H1 (cell line): ENCODE measurements around the gene SEMA6A. TPM values are rescaled to one million over a fixed set of nuclear protein-coding genes. Genes with fewer than 3 reads are reported as not detected.
A peak's percentile ranks its signal among the peaks of the same experiment; 100 is the strongest.

Experiments
- CTCF ChIA-PET: fragments of 300-600 bp; sonication (Branson Sonifier 250); formaldehyde crosslinking; loops from one replicate; lab custom pipeline; 2021; ENCODE audit not compliant: partially characterized antibody; lab: Charles Lee
- POLR2A ChIA-PET: fragments of 300-600 bp; sonication (Branson Sonifier 250); formaldehyde crosslinking; loops from one replicate; lab custom pipeline; 2021; ENCODE audit warnings: inconsistent platforms; ENCODE audit not compliant: partially characterized antibody; lab: Charles Lee
- DNase-seq, 2 experiments: peaks; one replicate each; pipeline versions ENCODE4 v3.0.0 to v3.0.0-alpha.2; 2010 to 2022; ENCODE audit warnings: low spot score in 2 of 2, low read depth in 1 of 2, mixed read lengths in 1 of 2
- FAIRE-seq: peaks from 2 replicates; lab custom pipeline; 2011; peaks lifted over from hg19 to GRCh38; lab: Jason Lieb, UNC
- H2AFZ ChIP-seq: 2 replicates; pipeline ENCODE4 v1.8.1; 2012; ENCODE audit warnings: low read length, inconsistent platforms
- H2AK5ac ChIP-seq: 2 replicates; pipeline ENCODE4 v1.6.1; 2013; ENCODE audit warnings: low read depth, low read length
- H2BK120ac ChIP-seq: replicated peaks from 2 replicates; pipeline ENCODE3; 2013; ENCODE audit warnings: low read depth, low read length, inconsistent platforms
- H2BK12ac ChIP-seq: 2 replicates; pipeline ENCODE4 v1.6.1; 2013; ENCODE audit warnings: low read depth, low read length
- H2BK15ac ChIP-seq: 2 replicates; pipeline ENCODE4 v1.6.1; 2013; ENCODE audit warnings: low read length
- H2BK20ac ChIP-seq: 2 replicates; pipeline ENCODE4 v1.6.1; 2013; ENCODE audit warnings: low read length
- H2BK5ac ChIP-seq: 2 replicates; pipeline ENCODE4 v1.6.1; 2013; ENCODE audit warnings: low read depth, low read length
- H3K14ac ChIP-seq: 2 replicates; pipeline ENCODE4 v1.6.1; 2013; ENCODE audit warnings: inconsistent platforms; ENCODE audit not compliant: insufficient read length
- H3K18ac ChIP-seq: 2 replicates; pipeline ENCODE4 v1.6.1; 2013; ENCODE audit warnings: low read length; ENCODE audit errors: extremely low read depth
- H3K23ac ChIP-seq: 2 replicates; pipeline ENCODE4 v1.6.1; 2013; ENCODE audit warnings: inconsistent platforms; ENCODE audit not compliant: insufficient read length
- H3K23me2 ChIP-seq: 2 replicates; pipeline ENCODE4 v1.6.1; 2013; ENCODE audit warnings: low read depth, low read length
- H3K27ac ChIP-seq: 2 replicates; pipeline ENCODE4 v1.6.1; 2011; ENCODE audit warnings: low read depth, low read length, inconsistent platforms
- H3K27me3 ChIP-seq, 4 experiments: replicated peaks in 1 of 4; 1 replicate in 1 of 4; 2 replicates in 3 of 4; pipeline versions ENCODE4 v1.6.1 to v1.8.1; 2011 to 2013; ENCODE audit warnings: low read length in 3 of 4, mild to moderate bottlenecking in 3 of 4, inconsistent platforms in 2 of 4, mixed read lengths in 2 of 4, moderate library complexity in 1 of 4; ENCODE audit not compliant: control insufficient read depth in 3 of 4, insufficient read depth in 3 of 4; ENCODE audit errors: extremely low read depth in 1 of 4
- H3K36me3 ChIP-seq, 4 experiments: 2 replicates each; pipeline versions ENCODE4 v1.6.1 to v1.8.1; 2011 to 2013; ENCODE audit warnings: mild to moderate bottlenecking in 4 of 4, low read length in 3 of 4, moderate library complexity in 2 of 4, control low read depth in 1 of 4, inconsistent platforms in 1 of 4; ENCODE audit not compliant: insufficient read depth in 4 of 4, control insufficient read depth in 2 of 4
- H3K4ac ChIP-seq: replicated peaks from 2 replicates; pipeline ENCODE3; 2013; ENCODE audit warnings: low read length, low read depth, mixed read lengths, inconsistent platforms; ENCODE audit not compliant: insufficient read length
- H3K4me1 ChIP-seq, 4 experiments: replicated peaks in 1 of 4; 1 replicate in 1 of 4; 2 replicates in 3 of 4; pipeline versions ENCODE4 v1.6.1 to v1.8.1; 2011 to 2013; ENCODE audit warnings: low read length in 3 of 4, inconsistent platforms in 2 of 4, mixed read lengths in 1 of 4; ENCODE audit not compliant: insufficient read depth in 4 of 4, control insufficient read depth in 3 of 4
- H3K4me2 ChIP-seq, 2 experiments: 2 replicates each; pipeline versions ENCODE4 v1.6.1 to v1.8.1; 2011 to 2013; ENCODE audit warnings: low read depth in 2 of 2, low read length in 2 of 2, control low read depth in 1 of 2, inconsistent platforms in 1 of 2, mild to moderate bottlenecking in 1 of 2; ENCODE audit not compliant: insufficient read depth in 1 of 2
- H3K4me3 ChIP-seq, 4 experiments: fragments of 200-600, 300-600 bp in 1 of 4; sonication (generic), shearing (Covaris generic), sonication (Bioruptor Twin) in 1 of 4; 2 replicates each; pipeline versions ENCODE4 v1.5.1 to v1.8.1; 2011 to 2016; ENCODE audit warnings: low read length in 4 of 4, low read depth in 3 of 4, control low read depth in 2 of 4, inconsistent platforms in 2 of 4, mild to moderate bottlenecking in 2 of 4, mixed read lengths in 1 of 4, moderate library complexity in 1 of 4; ENCODE audit not compliant: insufficient read depth in 2 of 4; ENCODE audit errors: extremely low read depth in 1 of 4
- H3K56ac ChIP-seq: replicated peaks from 2 replicates; pipeline ENCODE3; 2013; ENCODE audit warnings: low read depth, mild to moderate bottlenecking, mixed read lengths, low read length, inconsistent platforms; ENCODE audit not compliant: insufficient read length
- H3K79me1 ChIP-seq: 2 replicates; pipeline ENCODE4 v1.6.1; 2013; ENCODE audit warnings: low read depth, low read length, control low read depth
- H3K79me2 ChIP-seq, 2 experiments: 2 replicates each; pipeline versions ENCODE4 v1.6.1 to v1.8.1; 2012 to 2013; ENCODE audit warnings: low read length in 2 of 2, mild to moderate bottlenecking in 2 of 2, inconsistent platforms in 1 of 2; ENCODE audit not compliant: insufficient read depth in 2 of 2, control insufficient read depth in 1 of 2
- H3K9ac ChIP-seq, 4 experiments: replicated peaks in 1 of 4; 1 replicate in 1 of 4; 2 replicates in 3 of 4; pipeline versions ENCODE4 v1.6.1 to v1.8.1; 2011 to 2013; ENCODE audit warnings: low read depth in 3 of 4, low read length in 3 of 4, control low read depth in 2 of 4, mild to moderate bottlenecking in 2 of 4, moderate library complexity in 2 of 4, inconsistent platforms in 1 of 4; ENCODE audit errors: extremely low read depth in 1 of 4
- H3K9me3 ChIP-seq, 2 experiments: 2 replicates each; pipeline versions ENCODE4 v1.6.1 to v1.8.1; 2012 to 2013; ENCODE audit warnings: mild to moderate bottlenecking in 2 of 2, moderate library complexity in 2 of 2, control low read depth in 1 of 2, inconsistent platforms in 1 of 2, low read depth in 1 of 2, low read length in 1 of 2, mixed read lengths in 1 of 2; ENCODE audit not compliant: insufficient read depth in 2 of 2
- H4K20me1 ChIP-seq, 2 experiments: replicated peaks in 1 of 2; 2 replicates each; pipeline versions ENCODE3 to v1.8.1; 2011 to 2013; ENCODE audit warnings: inconsistent platforms in 2 of 2, low read length in 2 of 2, mild to moderate bottlenecking in 1 of 2; ENCODE audit not compliant: insufficient read depth in 2 of 2, control insufficient read depth in 1 of 2
- H4K5ac ChIP-seq: 2 replicates; pipeline ENCODE4 v1.6.1; 2013; ENCODE audit warnings: low read length, low read depth, mixed read lengths, inconsistent platforms; ENCODE audit not compliant: insufficient read length
- H4K8ac ChIP-seq: 2 replicates; pipeline ENCODE4 v1.8.0; 2013; ENCODE audit warnings: mild to moderate bottlenecking, moderate library complexity, low read length, inconsistent platforms; ENCODE audit not compliant: insufficient read depth; ENCODE audit errors: extremely low read depth
- H4K91ac ChIP-seq: replicated peaks from 2 replicates; pipeline ENCODE3; 2013; ENCODE audit warnings: low read length, mixed read lengths, inconsistent platforms; ENCODE audit not compliant: insufficient read length
- FOSL1 ChIP-seq: IDR thresholded peaks from 2 replicates; pipeline ENCODE4 v1.6.1; 2011; ENCODE audit warnings: mild to moderate bottlenecking, low read depth, low read length, moderate library complexity; ENCODE audit not compliant: insufficient read depth
- KDM1A ChIP-seq: fragments of 200-600, 300-600 bp; sonication (generic); IDR thresholded peaks from 2 replicates; pipeline ENCODE4 v1.7.1; 2016; ENCODE audit warnings: mild to moderate bottlenecking, low read length, borderline replicate concordance
- WGBS, 2 experiments: shearing (Covaris generic) in 1 of 2; methylation state at CpG; one replicate each; pipeline versions ENCODE4 v1.1.6 to v1.1.7; 2013 to 2015; ENCODE audit warnings: low lambda C conversion rate in 2 of 2, mixed read lengths in 2 of 2, inconsistent platforms in 1 of 2, low coverage in 1 of 2, missing lambda C conversion rate in 1 of 2; ENCODE audit not compliant: insufficient replicate concordance in 2 of 2, insufficient coverage in 1 of 2, insufficient read length in 1 of 2; ENCODE audit errors: extremely low coverage in 1 of 2, missing lambda C conversion rate in 1 of 2; 5-methylcytosine and 5-hydroxymethylcytosine counted together
- polyA plus RNA-seq, 7 experiments: library from polyadenylated mRNA; depleted of rRNA in 3 of 7; stranded (reverse) in 5 of 7; unstranded in 2 of 7; fragments of >200 nt in 5 of 7; fragments of 200-250 nt in 2 of 7; gene quantifications; 1 replicate in 5 of 7; 2 replicates in 1 of 7; 4 replicates in 1 of 7; pipeline versions ENCODE4 v1.2.1 to v1.2.3, GENCODE V29; 2011 to 2013; ENCODE audit warnings: missing spikeins in 2 of 7, mixed read lengths in 2 of 7
- total RNA-seq: library from RNA; stranded (reverse); fragmentation: NEBNext Ultra II Directional; extraction: Animal tissue kit (Norgen Biotek cat#: 25700); gene quantifications from 2 replicates; pipeline ENCODE4 v1.2.1, GENCODE V29; 2021
- TF ChIP-seq, protein P1 (sequence below): IDR thresholded peaks from 2 replicates; pipeline ENCODE4 v1.6.1; 2011; ENCODE audit warnings: low read length, improper control_type of control experiment

The SEMA6A gene
- total and polyA plus RNA-seq, 2 of the 8 experiments (the other 6 are each of a cell fraction or from before 2014, with no cell fraction given): 78.3 to 277 TPM

- Histone ChIP-seq H2AK5ac (no peak overlapping the region), H3K18ac (no peak overlapping the region), H3K27me3 (no peaks in the 10 kb centered on the region), H2BK120ac (no peak overlapping the region), H3K4ac (no peak overlapping the region), H3K79me1 (no peaks in the 10 kb centered on the region), H3K14ac (no peak overlapping the region), H4K20me1 (no peaks in the 10 kb centered on the region), H3K27ac (no peak overlapping the region), H3K9me3 (no peaks in the 10 kb centered on the region), H4K8ac (no peak overlapping the region), H3K36me3 (no peaks in the 10 kb centered on the region), H3K4me3 (no peak overlapping the region), H3K9ac (no peak overlapping the region), H2BK20ac (no peak overlapping the region), H2BK12ac (no peak overlapping the region), H2BK15ac (no peak overlapping the region), H2BK5ac (no peak overlapping the region), H3K4me1 (peaks cover 0 to 2% (median 0%) of the 10 kb centered on the region in 4 experiments; a peak in 1 of 7 replicates), H3K4me2 (no peak overlapping the region), H2AFZ (no peak overlapping the region), H3K79me2 (no peaks in the 10 kb centered on the region), H4K91ac (no peak overlapping the region), H3K23me2 (no peaks in the 10 kb centered on the region), H3K23ac (no peak overlapping the region), H3K56ac (no peak overlapping the region), H4K5ac (no peak overlapping the region)
- no peak for TF ChIP-seq FOSL1
- peak; percentile 51; the same call in 1 of the 2 replicates for TF ChIP-seq KDM1A
- TF ChIP-seq, protein P1, sequence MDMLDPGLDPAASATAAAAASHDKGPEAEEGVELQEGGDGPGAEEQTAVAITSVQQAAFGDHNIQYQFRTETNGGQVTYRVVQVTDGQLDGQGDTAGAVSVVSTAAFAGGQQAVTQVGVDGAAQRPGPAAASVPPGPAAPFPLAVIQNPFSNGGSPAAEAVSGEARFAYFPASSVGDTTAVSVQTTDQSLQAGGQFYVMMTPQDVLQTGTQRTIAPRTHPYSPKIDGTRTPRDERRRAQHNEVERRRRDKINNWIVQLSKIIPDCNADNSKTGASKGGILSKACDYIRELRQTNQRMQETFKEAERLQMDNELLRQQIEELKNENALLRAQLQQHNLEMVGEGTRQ: no peak
- ChIA-PET CTCF (interaction anchor here (0.8 to 2.9 kb wide), 8 partner anchors 11 to 1153 kb away, joined by 3 to 10 read pairs (median 3); no protein-coding TSS in a partner anchor), POLR2A (no interaction called here)
- no peak for FAIRE-seq
- 80% methylated on average over 7 of the region's 7 CpGs; no CpG with 5 or more reads in 1 of the 2 experiments for WGBS, 2 experiments
- no peak for DNase-seq
Observed at GRCh38 chr5:116406306-116407041, 168.1 kb downstream of the SEMA6A start.
